ENCODE results near the gene SHH.

SHH gene

DNA sequence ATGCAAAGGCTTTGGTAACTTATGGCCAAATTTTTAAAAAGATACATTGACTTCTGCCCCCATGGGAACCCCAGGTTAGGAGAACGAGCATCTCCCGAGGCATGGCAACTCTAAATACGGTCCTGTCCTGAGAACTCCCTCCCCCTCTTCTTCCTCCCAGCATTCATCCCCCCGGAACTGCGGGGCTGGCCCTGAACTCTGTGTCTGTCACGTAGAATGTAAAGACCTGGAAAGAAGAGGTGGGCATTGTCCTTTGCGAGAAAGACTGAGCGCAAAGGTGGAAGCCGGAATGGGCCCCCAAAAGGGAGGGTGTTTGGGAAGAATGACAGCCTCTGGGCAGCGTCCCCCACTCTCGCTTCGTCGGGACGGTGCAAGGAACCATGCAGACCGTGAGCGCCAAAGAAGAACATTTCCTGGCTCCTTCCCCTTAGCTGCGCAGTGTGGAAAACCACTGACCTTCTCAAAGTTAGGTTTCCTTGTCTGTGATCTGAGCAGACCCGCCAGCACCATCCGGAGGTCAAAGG is 21.0 kb downstream of the SHH start:
- Histone ChIP-seq H3K4me3 (ENCODE audit: low read length, poor library complexity, severe bottlenecking) (no peak overlapping the region), H3K9me3 (ENCODE audit: insufficient read depth, low read depth, low read length) (no peaks in the 10 kb centered on the region), H3F3A (ENCODE audit: low read depth) (no peaks in the 10 kb centered on the region), H3K9ac (ENCODE audit: low read depth, low read length, poor library complexity, severe bottlenecking) (no peak overlapping the region), H3K4me2 (ENCODE audit: low read depth, low read length, poor library complexity, severe bottlenecking) (no peak overlapping the region), H3K36me3 (ENCODE audit: insufficient read depth, low read length) (no peaks in the 10 kb centered on the region), H2AFZ (ENCODE audit: low read length) (no peak overlapping the region), H3K9me2 (replicated peaks; ENCODE audit: low read depth, low read length) (no peaks in the 10 kb centered on the region), H3K27me3 (ENCODE audit: insufficient read depth, low read length, poor library complexity, severe bottlenecking) (no peaks in the 10 kb centered on the region), H4K20me1 (ENCODE audit: insufficient read depth, low read length, poor library complexity, severe bottlenecking) (no peaks in the 10 kb centered on the region), H3K79me2 (ENCODE audit: insufficient read depth, low read length) (no peaks in the 10 kb centered on the region), H3K4me1 (ENCODE audit: insufficient read depth, low read length, poor library complexity, severe bottlenecking) (no peaks in the 10 kb centered on the region)
- TF ChIP-seq EZH2phosphoT487 (IDR thresholded peaks at IDR 0.05; ENCODE audit: borderline replicate concordance), result no peak
- TF ChIP-seq, protein P1, sequence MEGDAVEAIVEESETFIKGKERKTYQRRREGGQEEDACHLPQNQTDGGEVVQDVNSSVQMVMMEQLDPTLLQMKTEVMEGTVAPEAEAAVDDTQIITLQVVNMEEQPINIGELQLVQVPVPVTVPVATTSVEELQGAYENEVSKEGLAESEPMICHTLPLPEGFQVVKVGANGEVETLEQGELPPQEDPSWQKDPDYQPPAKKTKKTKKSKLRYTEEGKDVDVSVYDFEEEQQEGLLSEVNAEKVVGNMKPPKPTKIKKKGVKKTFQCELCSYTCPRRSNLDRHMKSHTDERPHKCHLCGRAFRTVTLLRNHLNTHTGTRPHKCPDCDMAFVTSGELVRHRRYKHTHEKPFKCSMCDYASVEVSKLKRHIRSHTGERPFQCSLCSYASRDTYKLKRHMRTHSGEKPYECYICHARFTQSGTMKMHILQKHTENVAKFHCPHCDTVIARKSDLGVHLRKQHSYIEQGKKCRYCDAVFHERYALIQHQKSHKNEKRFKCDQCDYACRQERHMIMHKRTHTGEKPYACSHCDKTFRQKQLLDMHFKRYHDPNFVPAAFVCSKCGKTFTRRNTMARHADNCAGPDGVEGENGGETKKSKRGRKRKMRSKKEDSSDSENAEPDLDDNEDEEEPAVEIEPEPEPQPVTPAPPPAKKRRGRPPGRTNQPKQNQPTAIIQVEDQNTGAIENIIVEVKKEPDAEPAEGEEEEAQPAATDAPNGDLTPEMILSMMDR (conservative IDR thresholded peaks at IDR 0.05; ENCODE audit: low read length), result no peak

GRCh38 chr7:155790666-155791065 is 21.6 kb downstream of the SHH start:
- no peaks in the 10 kb centered on the region for H3K4me1 ChIP-seq (ENCODE audit: insufficient read depth, low read length, poor library complexity, severe bottlenecking)
- TF ChIP-seq, protein P1 (conservative IDR thresholded peaks at IDR 0.05; ENCODE audit: low read length), result no peak
- no peak for TF ChIP-seq EZH2phosphoT487 (IDR thresholded peaks at IDR 0.05; ENCODE audit: borderline replicate concordance)

DNA sequence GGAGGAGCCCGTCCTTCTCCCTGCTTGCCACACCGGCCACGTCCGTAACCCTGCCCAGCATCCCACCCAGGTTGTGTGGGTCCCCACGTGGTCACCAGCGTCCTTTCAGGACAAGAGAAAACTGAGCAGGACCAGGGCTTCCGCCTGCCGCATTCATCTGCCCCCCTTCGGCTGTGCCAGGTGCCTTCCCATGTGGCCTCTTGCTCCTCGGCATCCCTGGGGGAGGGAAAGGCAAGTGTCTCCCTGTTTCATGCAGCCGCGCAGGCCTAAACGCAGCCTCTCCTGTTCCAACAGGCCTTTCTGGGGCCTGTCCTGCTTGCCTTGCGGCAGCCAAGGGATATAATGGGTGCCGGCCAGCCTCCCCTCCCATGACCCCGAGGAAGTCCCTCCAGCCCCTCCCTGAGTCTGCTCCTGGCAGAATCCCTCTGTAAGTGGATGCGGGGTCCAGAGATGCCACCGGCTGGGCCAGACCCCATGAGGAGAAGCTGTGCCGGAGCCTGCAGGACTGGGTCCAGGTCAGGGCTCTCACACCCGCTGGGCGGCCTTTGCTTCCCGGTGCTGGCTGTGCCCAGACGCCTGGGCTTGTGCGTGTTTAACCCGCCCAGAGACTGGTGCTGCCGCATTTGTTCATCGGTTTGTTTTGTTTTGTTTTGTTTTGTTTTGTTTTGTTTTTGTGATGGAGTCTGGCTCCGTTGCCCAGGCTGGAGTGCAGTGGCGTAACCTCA is 23.1 kb downstream of the SHH start:
- Histone ChIP-seq H3F3A (ENCODE audit: low read depth) (no peaks in the 10 kb centered on the region), H2AFZ (ENCODE audit: low read length) (no peak overlapping the region), H3K9ac (ENCODE audit: low read depth, low read length, poor library complexity, severe bottlenecking) (no peak overlapping the region), H3K36me3 (ENCODE audit: insufficient read depth, low read length) (peaks cover 4% of the 10 kb centered on the region; the same call in 1 of the 2 replicates), H3K9me2 (replicated peaks; ENCODE audit: low read depth, low read length) (no peaks in the 10 kb centered on the region), H4K20me1 (ENCODE audit: insufficient read depth, low read length, poor library complexity, severe bottlenecking) (no peaks in the 10 kb centered on the region), H3K4me1 (ENCODE audit: insufficient read depth, low read length, poor library complexity, severe bottlenecking) (no peaks in the 10 kb centered on the region), H3K4me2 (ENCODE audit: low read depth, low read length, poor library complexity, severe bottlenecking) (no peak overlapping the region), H3K27me3 (ENCODE audit: insufficient read depth, low read length, poor library complexity, severe bottlenecking) (no peaks in the 10 kb centered on the region), H3K79me2 (ENCODE audit: insufficient read depth, low read length) (no peaks in the 10 kb centered on the region), H3K4me3 (ENCODE audit: low read length, poor library complexity, severe bottlenecking) (no peak overlapping the region), H3K9me3 (ENCODE audit: insufficient read depth, low read depth, low read length) (no peaks in the 10 kb centered on the region)
- TF ChIP-seq, protein P1 (conservative IDR thresholded peaks at IDR 0.05; ENCODE audit: low read length), result no peak

More at GRCh38 chr7:155790666-155791065, 21.6 kb downstream of the SHH start:
- H3K4me3 ChIP-seq (ENCODE audit: low read length, poor library complexity, severe bottlenecking), result no peak overlapping the region
- no peaks in the 10 kb centered on the region for H3F3A ChIP-seq (ENCODE audit: low read depth)
- H3K9me2 ChIP-seq (replicated peaks; ENCODE audit: low read depth, low read length), result no peaks in the 10 kb centered on the region
- no peak overlapping the region for H3K9ac ChIP-seq (ENCODE audit: low read depth, low read length, poor library complexity, severe bottlenecking)
- H3K27me3 ChIP-seq (ENCODE audit: insufficient read depth, low read length, poor library complexity, severe bottlenecking), result no peaks in the 10 kb centered on the region
- H3K79me2 ChIP-seq (ENCODE audit: insufficient read depth, low read length), result no peaks in the 10 kb centered on the region
- no peak overlapping the region for H3K4me2 ChIP-seq (ENCODE audit: low read depth, low read length, poor library complexity, severe bottlenecking)
- H3K9me3 ChIP-seq (ENCODE audit: insufficient read depth, low read depth, low read length), result no peaks in the 10 kb centered on the region
- H2AFZ ChIP-seq (ENCODE audit: low read length), result no peak overlapping the region
- H3K36me3 ChIP-seq (ENCODE audit: insufficient read depth, low read length), result no peaks in the 10 kb centered on the region
- no peaks in the 10 kb centered on the region for H4K20me1 ChIP-seq (ENCODE audit: insufficient read depth, low read length, poor library complexity, severe bottlenecking)

All from Loucy (cell line).